Ishikawa (cell line): Measurements from ENCODE around the gene FBXO41.

Experiments
- CEBPB ChIP-seq: IDR thresholded peaks from 2 replicates; pipeline ENCODE4 v1.6.1; 2012
- CREB1 ChIP-seq: IDR thresholded peaks from 2 replicates; pipeline ENCODE4 v1.6.1; 2012; ENCODE audit warnings: low read depth
- EGR1 ChIP-seq: IDR thresholded peaks from 2 replicates; pipeline ENCODE4 v1.6.1; 2012
- EP300 ChIP-seq: IDR thresholded peaks from 2 replicates; pipeline ENCODE4 v1.6.1; 2012; ENCODE audit warnings: borderline replicate concordance
- FOXM1 ChIP-seq: IDR thresholded peaks from 2 replicates; pipeline ENCODE4 v1.6.1; 2012; ENCODE audit warnings: low read depth, borderline replicate concordance
- MAX ChIP-seq: IDR thresholded peaks from 2 replicates; pipeline ENCODE4 v1.6.1; 2012
- RAD21 ChIP-seq: IDR thresholded peaks from 2 replicates; pipeline ENCODE4 v1.6.1; 2012; ENCODE audit warnings: low read depth
- TAF1 ChIP-seq: IDR thresholded peaks from 2 replicates; pipeline ENCODE4 v1.6.1; 2012; ENCODE audit warnings: low read depth, mild to moderate bottlenecking
- TEAD4 ChIP-seq: IDR thresholded peaks from 2 replicates; pipeline ENCODE4 v1.6.1; 2012
- YY1 ChIP-seq: IDR thresholded peaks from 2 replicates; pipeline ENCODE4 v1.6.1; 2012; ENCODE audit warnings: low read depth
- TF ChIP-seq, protein P1 (sequence below): IDR thresholded peaks from 2 replicates; pipeline ENCODE4 v1.6.1; 2012

- TF ChIP-seq TAF1 (no peak), CEBPB (no peak), EGR1 (no peak), YY1 (no peak), RAD21 (no peak), MAX (no peak), CREB1 (no peak), EP300 (no peak), TEAD4 (no peak), FOXM1 (no peak)
- TF ChIP-seq, protein P1, sequence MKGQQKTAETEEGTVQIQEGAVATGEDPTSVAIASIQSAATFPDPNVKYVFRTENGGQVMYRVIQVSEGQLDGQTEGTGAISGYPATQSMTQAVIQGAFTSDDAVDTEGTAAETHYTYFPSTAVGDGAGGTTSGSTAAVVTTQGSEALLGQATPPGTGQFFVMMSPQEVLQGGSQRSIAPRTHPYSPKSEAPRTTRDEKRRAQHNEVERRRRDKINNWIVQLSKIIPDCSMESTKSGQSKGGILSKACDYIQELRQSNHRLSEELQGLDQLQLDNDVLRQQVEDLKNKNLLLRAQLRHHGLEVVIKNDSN, result no peak
These were observed 16.6 kb upstream of the FBXO41 start for GRCh38 chr2:73300926-73301325.
